K562 (cell line): ENCODE measurements around the gene PCDHB14. TPM values are rescaled to one million over a fixed set of nuclear protein-coding genes. Genes with fewer than 3 reads are reported as not detected.
"Not testable (repeated sequence)": the region's sequence is repeated elsewhere in the genome, so short reads cannot be mapped to it uniquely, and the experiment has no call there.

Experiments used
- ATAC-seq: fragments of 200-7000 bp; cut with Tn5 transposase; 3 replicates; pipeline ENCODE4 v1.9.1; 2020; ENCODE audit warnings: moderate library complexity
- BruUV-seq: library from RNA; stranded (reverse); fragments of 400-500 nt; replicated peaks from 2 replicates; lab custom pipeline; 2021; lab: Mats Ljungman, UMichigan
- CTCF ChIA-PET: fragments of 300-600 bp; formaldehyde crosslinking; extraction: SDS; loops from one replicate; lab custom pipeline; 2021; ENCODE audit warnings: low intra/inter-chr PET ratio; lab: Yijun Ruan, JAX
- POLR2A ChIA-PET: fragments of 300-600, 350-650 bp; sonication (Branson Sonifier 250); formaldehyde crosslinking; extraction: SDS; loops from one replicate; lab custom pipeline; 2021; ENCODE audit warnings: antibody characterized with exemption, inconsistent platforms; lab: Yijun Ruan, JAX
- DNase-seq, 4 experiments: peaks; one replicate each; pipeline versions ENCODE4 v3.0.0 to v3.0.0-alpha.2; 2011 to 2018; ENCODE audit warnings: low spot score in 3 of 4, mixed read lengths in 3 of 4; ENCODE audit errors: extremely low read depth in 1 of 4
- FAIRE-seq: peaks from 2 replicates; lab custom pipeline; 2011; peaks lifted over from hg19 to GRCh38; lab: Jason Lieb, UNC
- H2AFZ ChIP-seq: 2 replicates; pipeline ENCODE4 v1.6.0; 2011; ENCODE audit warnings: low read depth, low read length, control low read depth, inconsistent platforms
- H3K27ac ChIP-seq: fragments of 200-600 bp; 3 replicates; pipeline ENCODE4 v1.8.0; 2011; ENCODE audit warnings: low read depth, mild to moderate bottlenecking, control low read depth, inconsistent platforms, low read length, moderate library complexity, mixed read lengths; ENCODE audit errors: extremely low read depth
- H3K27me3 ChIP-seq, 2 experiments: fragments of 300-600 bp in 1 of 2; 2 replicates in 1 of 2; 3 replicates in 1 of 2; pipeline versions ENCODE4 v1.6.0 to v1.8.0; 2011; ENCODE audit warnings: inconsistent platforms in 2 of 2, low read length in 2 of 2, mild to moderate bottlenecking in 1 of 2, mixed read lengths in 1 of 2, moderate library complexity in 1 of 2; ENCODE audit not compliant: control insufficient read depth in 2 of 2, insufficient read depth in 2 of 2
- H3K36me3 ChIP-seq: fragments of 300-600 bp; 3 replicates; pipeline ENCODE4 v1.8.0; 2011; ENCODE audit warnings: mild to moderate bottlenecking, low read length, inconsistent platforms; ENCODE audit not compliant: control insufficient read depth, insufficient read depth
- H3K4me1 ChIP-seq, 2 experiments: fragments of 200-600 bp in 1 of 2; replicated peaks in 1 of 2; 2 replicates in 1 of 2; 3 replicates in 1 of 2; pipeline versions ENCODE4 v1.5.1 to v1.8.0; 2011; ENCODE audit warnings: inconsistent platforms in 2 of 2, low read length in 2 of 2, mild to moderate bottlenecking in 1 of 2, mixed read lengths in 1 of 2, moderate library complexity in 1 of 2; ENCODE audit not compliant: control insufficient read depth in 2 of 2, insufficient read depth in 2 of 2
- H3K4me2 ChIP-seq: 2 replicates; pipeline ENCODE4 v1.6.1; 2011; ENCODE audit warnings: low read length, control low read depth, inconsistent platforms, mixed read lengths; ENCODE audit not compliant: insufficient read depth
- H3K4me3 ChIP-seq: fragments of 200-600 bp; sonication (generic), shearing (Covaris generic); 2 replicates; pipeline ENCODE4 v1.5.1; 2016; ENCODE audit warnings: control low read depth, inconsistent platforms
- H3K79me2 ChIP-seq: fragments of 200-600 bp; 3 replicates; pipeline ENCODE4 v1.8.0; 2011; ENCODE audit warnings: low read length, inconsistent platforms; ENCODE audit not compliant: control insufficient read depth, insufficient read depth
- H3K9ac ChIP-seq, 2 experiments: 2 replicates each; pipeline versions ENCODE4 v1.6.0 to v1.6.1; 2011; ENCODE audit warnings: low read depth in 2 of 2, low read length in 2 of 2, control low read depth in 1 of 2, inconsistent platforms in 1 of 2, mild to moderate bottlenecking in 1 of 2, mixed read lengths in 1 of 2; ENCODE audit not compliant: insufficient read depth in 1 of 2
- H3K9me1 ChIP-seq: one replicate; pipeline ENCODE4 v1.6.0; 2011; ENCODE audit warnings: inconsistent platforms, mild to moderate bottlenecking, low read length, moderate library complexity; ENCODE audit not compliant: control insufficient read depth, insufficient read depth
- H3K9me3 ChIP-seq: replicated peaks from 2 replicates; pipeline ENCODE4 v1.5.1; 2011; ENCODE audit warnings: low read depth, low read length, inconsistent platforms; ENCODE audit not compliant: control insufficient read depth, insufficient read depth
- H4K20me1 ChIP-seq: replicated peaks from 2 replicates; pipeline ENCODE4 v1.6.1; 2011; ENCODE audit warnings: low read length, inconsistent platforms, mixed read lengths; ENCODE audit not compliant: control insufficient read depth, insufficient read depth
- CTCF ChIP-seq, 3 experiments: IDR thresholded peaks in 2 of 3; conservative IDR thresholded peaks in 1 of 3; 2 replicates each; pipeline ENCODE4 v1.5.1; 2011 to 2012; ENCODE audit warnings: low read length in 3 of 3, mild to moderate bottlenecking in 3 of 3, control low read depth in 2 of 3, improper control_type of control experiment in 1 of 3, inconsistent platforms in 1 of 3, low read depth in 1 of 3, mixed read lengths in 1 of 3, moderate library complexity in 1 of 3; ENCODE audit not compliant: insufficient read depth in 2 of 3
- RBM25 ChIP-seq: fragments of 200-400 bp; formaldehyde crosslinking; IDR thresholded peaks from 2 replicates; pipeline ENCODE4 v1.6.1; 2018; ENCODE audit warnings: low read length, low read depth, moderate library complexity; ENCODE audit not compliant: severe bottlenecking
- WGBS: fragments of 100-300 bp; shearing (Covaris generic); methylation state at CpG from one replicate; pipeline ENCODE4 v1.1.6; 2016; ENCODE audit warnings: low coverage, mixed read lengths; ENCODE audit not compliant: insufficient coverage; ENCODE audit errors: missing lambda C conversion rate; 5-methylcytosine and 5-hydroxymethylcytosine counted together
- in situ Hi-C: fragments of 300-500 bp; cut with MboI; formaldehyde crosslinking; loops from 4 replicates; pipeline ENCODE4 v1.15.0; 2018; ENCODE audit warnings: inconsistent platforms, mixed read lengths
- intact Hi-C: fragments of 100-400 bp; cut with micrococcal nuclease; formaldehyde crosslinking; loops from 2 replicates; pipeline ENCODE4 v1.14.2; 2022
- polyA plus RNA-seq, 8 experiments: library from polyadenylated mRNA; depleted of rRNA in 4 of 8; stranded (reverse) in 5 of 8; unstranded in 3 of 8; fragments of >200 nt; fragmentation: Nextera tagmentation in 2 of 8; fragmentation: Illumina TruSeq in 1 of 8; extraction: Ambion mirVana in 2 of 8; extraction: Trizol in 1 of 8; gene quantifications; 2 replicates each; pipeline versions ENCODE4 v1.2.1 to v1.2.3, GENCODE V29; 2011 to 2014; ENCODE audit warnings: inconsistent platforms in 1 of 8, missing spikeins in 1 of 8
- total RNA-seq, 7 experiments: library from RNA; depleted of rRNA in 6 of 7; stranded (reverse); fragments of >200 nt in 6 of 7; fragmentation: Illumina TruSeq in 2 of 7; extraction: Trizol in 2 of 7; gene quantifications; 2 replicates each; pipeline versions ENCODE4 v1.2.1 to v1.2.3, GENCODE V29; 2011 to 2021; ENCODE audit warnings: low replicate concordance in 1 of 7

PCDHB14 gene
- total and polyA plus RNA-seq, 9 of the 15 experiments (the other 6 are each of a cell fraction or from before 2014, with no cell fraction given), result not detected

DNA sequence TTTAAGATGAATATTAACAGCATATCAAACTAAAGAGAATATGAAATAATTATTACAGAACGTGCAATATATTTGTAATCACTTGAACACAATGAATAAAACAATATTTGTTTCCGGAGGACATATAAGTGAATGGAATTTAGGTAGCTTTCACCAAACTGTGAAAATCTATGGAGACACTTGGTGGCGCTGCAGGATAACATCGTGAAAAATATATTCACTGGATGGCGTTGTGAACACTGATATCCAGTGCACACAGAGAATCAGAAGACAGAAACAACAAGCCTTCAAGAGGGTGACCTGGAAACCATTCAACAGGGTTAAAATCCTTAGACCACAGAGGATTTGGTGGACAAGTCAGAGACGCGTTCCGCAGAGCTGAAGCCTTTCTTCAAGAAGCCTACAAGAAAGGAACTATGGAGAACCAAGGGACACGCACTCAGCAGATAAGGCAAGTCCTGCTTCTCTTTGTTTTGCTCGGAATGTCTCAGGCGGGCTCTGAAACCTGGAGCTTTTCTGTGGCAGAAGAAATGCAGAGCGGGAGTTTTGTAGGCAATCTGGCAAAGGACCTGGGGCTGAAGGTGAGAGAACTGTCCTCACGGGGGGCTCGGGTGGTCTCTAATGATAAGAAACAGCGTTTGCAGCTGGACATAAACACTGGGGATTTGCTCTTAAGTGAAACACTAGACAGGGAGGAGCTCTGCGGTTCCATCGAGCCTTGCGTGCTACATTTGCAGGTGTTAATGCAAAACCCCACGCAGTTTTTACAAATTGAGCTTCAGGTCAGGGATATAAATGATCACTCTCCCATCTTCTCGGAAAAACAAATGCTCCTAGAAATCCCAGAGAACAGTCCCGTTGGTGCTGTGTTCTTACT lies 23.5 kb upstream of the PCDHB14 start, which contains the start of gene PCDHB11:
TSS of gene PCDHB11 (plus strand) at position 269 of the 877 bp plus-strand sequence. CDS start at position 417, 148 bp downstream.
- H3K36me3 ChIP-seq, result no peaks in the 10 kb centered on the region
- no peak for FAIRE-seq
- H3K27ac ChIP-seq, result no peak within 1 kb of the TSS
- BruUV-seq, result no TSS peak
- H3K4me1 ChIP-seq, result no peaks in the 10 kb centered on the region
- no peaks in the 10 kb centered on the region for H3K79me2 ChIP-seq
- no peak within 1 kb of the TSS for H3K4me3 ChIP-seq
- in situ Hi-C loops (loop anchor here (25.0 kb wide), 1 partner anchor 938 kb away; no protein-coding TSS in a partner anchor), intact Hi-C loops (no loop called here)
- no peaks in the 10 kb centered on the region for H3K27me3 ChIP-seq
- no peak within 1 kb of the TSS for H3K4me2 ChIP-seq
- WGBS, result 1% methylated on average over 21 of the region's 21 CpGs
- DNase-seq, result peak in 1 of 4 experiments; percentile 4
- no peaks in the 10 kb centered on the region for H4K20me1 ChIP-seq
- ATAC-seq, result no peak
- TF ChIP-seq RBM25, result no peak
- peak; percentile 22 to 42 (median 26); a peak in 3 of 6 replicates for TF ChIP-seq CTCF (IDR thresholded peaks at IDR 0.05 in 2 of 3, conservative IDR thresholded peaks at IDR 0.05 in 1 of 3; ENCODE audit: insufficient read depth in 2 of 3, low read depth in 1 of 3, low read length in 3 of 3)
- ChIA-PET POLR2A (no interaction called here), CTCF (interaction anchor here (0.6 to 1.1 kb wide), 2 partner anchors 365 to 679 kb away, joined by 3 read pairs; partner anchors contain the start of gene PCDH1)
- H3K9ac ChIP-seq, result no peak within 1 kb of the TSS
- no peak within 1 kb of the TSS for H2AFZ ChIP-seq
- no peaks in the 10 kb centered on the region for H3K9me3 ChIP-seq
- no peaks in the 10 kb centered on the region for H3K9me1 ChIP-seq

DNA sequence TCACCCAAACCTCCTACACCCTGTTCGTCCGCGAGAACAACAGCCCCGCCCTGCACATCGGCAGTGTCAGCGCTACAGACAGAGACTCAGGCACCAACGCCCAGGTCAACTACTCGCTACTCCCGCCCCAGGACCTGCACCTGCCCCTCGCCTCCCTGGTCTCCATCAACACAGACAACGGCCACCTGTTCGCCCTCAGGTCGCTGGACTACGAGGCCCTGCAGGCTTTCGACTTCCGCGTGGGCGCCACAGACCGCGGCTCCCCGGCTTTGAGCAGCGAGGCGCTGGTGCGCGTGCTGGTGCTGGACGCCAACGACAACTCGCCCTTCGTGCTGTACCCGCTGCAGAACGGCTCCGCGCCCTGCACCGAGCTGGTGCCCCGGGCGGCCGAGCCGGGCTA lies 22.0 kb upstream of the PCDHB14 start:
- H3K36me3 ChIP-seq, ATAC-seq, CTCF ChIA-PET, BruUV-seq, intact Hi-C loops, H3K4me1 ChIP-seq, H3K9me3 ChIP-seq, H3K4me3 ChIP-seq, H3K27me3 ChIP-seq, DNase-seq, H4K20me1 ChIP-seq, H3K9ac ChIP-seq, FAIRE-seq, H3K9me1 ChIP-seq, H3K4me2 ChIP-seq, POLR2A ChIA-PET, H2AFZ ChIP-seq, H3K27ac ChIP-seq, H3K79me2 ChIP-seq: not testable (repeated sequence)
- in situ Hi-C loops, result loop anchor here (25.0 kb wide), 1 partner anchor 936 kb away; no protein-coding TSS in a partner anchor
- WGBS, result 7% methylated on average over 13 of the region's 38 CpGs

DNA sequence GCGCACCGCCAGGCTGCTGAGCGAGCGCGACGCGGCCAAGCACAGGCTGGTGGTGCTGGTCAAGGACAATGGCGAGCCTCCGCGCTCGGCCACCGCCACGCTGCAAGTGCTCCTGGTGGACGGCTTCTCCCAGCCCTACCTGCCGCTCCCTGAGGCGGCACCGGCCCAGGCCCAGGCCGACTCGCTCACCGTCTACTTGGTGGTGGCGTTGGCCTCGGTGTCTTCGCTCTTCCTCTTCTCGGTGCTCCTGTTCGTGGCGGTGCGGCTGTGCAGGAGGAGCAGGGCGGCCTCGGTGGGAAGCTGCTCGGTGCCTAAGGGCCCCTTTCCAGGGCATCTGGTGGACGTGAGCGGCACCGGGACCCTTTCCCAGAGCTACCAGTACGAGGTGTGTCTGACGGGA lies 21.5 kb upstream of the PCDHB14 start:
- BruUV-seq, ATAC-seq, H3K9me1 ChIP-seq, DNase-seq, H3K36me3 ChIP-seq, H3K27me3 ChIP-seq, H2AFZ ChIP-seq, H3K9ac ChIP-seq, H3K4me2 ChIP-seq, FAIRE-seq, H4K20me1 ChIP-seq, H3K4me1 ChIP-seq, H3K4me3 ChIP-seq, POLR2A ChIA-PET, H3K9me3 ChIP-seq, intact Hi-C loops, H3K27ac ChIP-seq, H3K79me2 ChIP-seq: not testable (repeated sequence)
- in situ Hi-C loops, result loop anchor here (25.0 kb wide), 1 partner anchor 936 kb away; no protein-coding TSS in a partner anchor
- WGBS, result 22% methylated on average over 18 of the region's 35 CpGs
- CTCF ChIA-PET, result interaction anchor here (0.7 kb wide), 1 partner anchor 231 kb away, joined by 3 read pairs; no protein-coding TSS in a partner anchor
